Subcutaneous adipose tissue (tissue), 4 donors: ENCODE data around the gene MATR3. TPM values are rescaled to one million over a fixed set of nuclear protein-coding genes. Genes with fewer than 3 reads are reported as not detected.

Source experiments
- CTCF ChIP-seq: fragments of 450-650 bp; IDR thresholded peaks from one replicate; pipeline ENCODE4 v1.5.1; 2016; ENCODE audit warnings: low read depth, mild to moderate bottlenecking, control low read depth, antibody characterized with exemption, moderate library complexity
- total RNA-seq, 4 donors: library from RNA; depleted of rRNA; stranded (reverse); fragments of >200 nt; gene quantifications; one replicate each; pipeline ENCODE4 v1.1.0, GENCODE V29; 2016

Gene MATR3
- total RNA-seq, 4 donors from 2014 or later, result 220 to 244 (median 234) TPM

- TF ChIP-seq CTCF, result no peak
These were observed 19.8 kb upstream of the MATR3 start for GRCh38 chr5:139273572-139274289.

GRCh38 chr5:139275536-139275935 lies 18.0 kb upstream of the MATR3 start:
- TF ChIP-seq CTCF, result no peak

- TF ChIP-seq CTCF, result no peak
These were observed 17.6 kb upstream of the MATR3 start for GRCh38 chr5:139275956-139276355.

- no peak for TF ChIP-seq CTCF
These were observed 17.1 kb upstream of the MATR3 start for GRCh38 chr5:139276426-139276825.

- no peak for TF ChIP-seq CTCF
These were observed 16.4 kb upstream of the MATR3 start for GRCh38 chr5:139277171-139277570.

GRCh38 chr5:139278540-139279274 lies 14.8 kb upstream of the MATR3 start:
- no peak for TF ChIP-seq CTCF

- TF ChIP-seq CTCF, result no peak
These were observed 11.4 kb upstream of the MATR3 start for GRCh38 chr5:139282197-139282557.
